Thoracic aorta (tissue), 2 donors: ENCODE results near the gene TMTC3. TPM values are rescaled to one million over a fixed set of nuclear protein-coding genes. Genes with fewer than 3 reads are reported as not detected.

ENCODE experiments used
- ATAC-seq: fragments of 150-250 bp; one replicate; pipeline ENCODE4 v1.8.0; 2017; ENCODE audit warnings: low read depth; ENCODE audit not compliant: insufficient number of reproducible peaks, low FRiP score
- DNase-seq: peaks from one replicate; pipeline ENCODE4 v3.0.0-alpha.2; 2020; ENCODE audit warnings: low spot score
- H3K27ac ChIP-seq, 2 donors: fragments of 200-600 bp; sonication (generic); 1 replicate in 1 of 2; 2 replicates in 1 of 2; pipeline ENCODE4 v1.5.1; 2016; ENCODE audit warnings: mild to moderate bottlenecking in 2 of 2, moderate library complexity in 2 of 2
- H3K27me3 ChIP-seq: fragments of 200-600 bp; sonication (generic); replicated peaks from 2 replicates; pipeline ENCODE4 v1.6.0; 2016; ENCODE audit warnings: mild to moderate bottlenecking; ENCODE audit not compliant: insufficient read depth
- H3K36me3 ChIP-seq: fragments of 200-600 bp; sonication (generic); one replicate; pipeline ENCODE4 v1.5.1; 2016
- H3K4me1 ChIP-seq, 2 donors: fragments of 200-600 bp; sonication (generic); 1 replicate in 1 of 2; 2 replicates in 1 of 2; pipeline versions ENCODE4 v1.5.1 to v1.6.0; 2016; ENCODE audit warnings: low read depth in 2 of 2, mild to moderate bottlenecking in 1 of 2; ENCODE audit not compliant: control insufficient read depth in 1 of 2
- H3K4me3 ChIP-seq: fragments of 200-600 bp; sonication (generic); 2 replicates; pipeline ENCODE4 v1.5.1; 2016; ENCODE audit warnings: mild to moderate bottlenecking
- H3K9me3 ChIP-seq: fragments of 200-600 bp; sonication (generic); 2 replicates; pipeline ENCODE4 v1.5.1; 2016
- total RNA-seq, 2 donors: library from RNA; depleted of rRNA; stranded (reverse); fragments of >200 nt; gene quantifications; one replicate each; pipeline versions ENCODE4 v1.1.0 to v1.2.3, GENCODE V29; 2016
- TF ChIP-seq, protein P1 (sequence below): fragments of 200-600 bp; sonication (generic); IDR thresholded peaks from one replicate; pipeline ENCODE4 v1.5.1; 2019; ENCODE audit warnings: antibody characterized with exemption

The TMTC3 gene
- total RNA-seq, 2 donors from 2014 or later: 17.6 to 22.9 TPM

DNA sequence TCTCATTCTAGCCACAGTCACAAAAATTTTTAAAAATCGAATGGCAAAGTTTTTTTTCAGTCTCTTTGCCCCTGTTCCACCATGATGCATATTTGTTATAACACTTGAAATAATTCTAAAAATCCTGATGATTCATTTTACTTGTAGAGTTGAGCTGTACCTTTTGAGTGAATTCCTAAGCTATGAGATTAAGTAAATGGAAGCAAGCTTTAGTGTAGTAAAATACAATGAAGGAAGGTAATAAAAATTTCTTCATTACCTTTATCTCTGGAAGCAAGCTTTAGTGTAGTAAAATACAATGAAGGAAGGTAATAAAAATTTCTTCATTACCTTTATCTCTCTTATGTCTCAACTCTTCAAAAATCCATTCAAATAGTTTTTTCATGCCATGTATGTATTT lies 46.1 kb downstream of the TMTC3 start:
- Histone ChIP-seq H3K36me3 (peaks cover 5% of the 10 kb centered on the region), H3K4me3 (no peak overlapping the region), H3K27me3 (no peaks in the 10 kb centered on the region), H3K9me3 (no peaks in the 10 kb centered on the region), H3K27ac (no peak overlapping the region), H3K4me1 (no peaks in the 10 kb centered on the region)
- no peak for ATAC-seq
- TF ChIP-seq, protein P1, sequence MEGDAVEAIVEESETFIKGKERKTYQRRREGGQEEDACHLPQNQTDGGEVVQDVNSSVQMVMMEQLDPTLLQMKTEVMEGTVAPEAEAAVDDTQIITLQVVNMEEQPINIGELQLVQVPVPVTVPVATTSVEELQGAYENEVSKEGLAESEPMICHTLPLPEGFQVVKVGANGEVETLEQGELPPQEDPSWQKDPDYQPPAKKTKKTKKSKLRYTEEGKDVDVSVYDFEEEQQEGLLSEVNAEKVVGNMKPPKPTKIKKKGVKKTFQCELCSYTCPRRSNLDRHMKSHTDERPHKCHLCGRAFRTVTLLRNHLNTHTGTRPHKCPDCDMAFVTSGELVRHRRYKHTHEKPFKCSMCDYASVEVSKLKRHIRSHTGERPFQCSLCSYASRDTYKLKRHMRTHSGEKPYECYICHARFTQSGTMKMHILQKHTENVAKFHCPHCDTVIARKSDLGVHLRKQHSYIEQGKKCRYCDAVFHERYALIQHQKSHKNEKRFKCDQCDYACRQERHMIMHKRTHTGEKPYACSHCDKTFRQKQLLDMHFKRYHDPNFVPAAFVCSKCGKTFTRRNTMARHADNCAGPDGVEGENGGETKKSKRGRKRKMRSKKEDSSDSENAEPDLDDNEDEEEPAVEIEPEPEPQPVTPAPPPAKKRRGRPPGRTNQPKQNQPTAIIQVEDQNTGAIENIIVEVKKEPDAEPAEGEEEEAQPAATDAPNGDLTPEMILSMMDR: no peak
- DNase-seq: no peak

DNA sequence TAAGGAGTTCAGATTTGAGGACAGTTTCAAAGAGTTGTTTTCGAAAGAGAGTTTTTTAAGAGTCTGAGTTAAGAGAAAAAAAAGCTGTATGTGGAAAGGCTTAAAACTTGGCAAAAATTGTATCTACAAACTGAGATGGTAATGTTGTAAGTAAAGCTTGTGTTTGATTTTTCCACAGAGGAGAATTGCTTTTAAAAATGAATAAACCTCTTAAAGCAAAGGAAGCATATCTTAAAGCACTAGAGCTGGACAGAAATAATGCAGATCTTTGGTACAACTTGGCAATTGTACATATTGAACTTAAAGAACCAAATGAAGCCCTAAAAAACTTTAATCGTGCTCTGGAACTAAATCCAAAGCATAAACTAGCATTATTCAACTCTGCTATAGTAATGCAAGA lies 50.3 kb downstream of the TMTC3 start:
- ATAC-seq: no peak
- TF ChIP-seq, protein P1: no peak
- H3K4me1 ChIP-seq: peaks cover 0 to 10% of the 10 kb centered on the region in 2 donors
- no peak overlapping the region for H3K4me3 ChIP-seq
- no peaks in the 10 kb centered on the region for H3K36me3 ChIP-seq
- DNase-seq: no peak
- H3K27me3 ChIP-seq: no peaks in the 10 kb centered on the region
- H3K9me3 ChIP-seq: no peaks in the 10 kb centered on the region
- H3K27ac ChIP-seq: no peak overlapping the region

DNA sequence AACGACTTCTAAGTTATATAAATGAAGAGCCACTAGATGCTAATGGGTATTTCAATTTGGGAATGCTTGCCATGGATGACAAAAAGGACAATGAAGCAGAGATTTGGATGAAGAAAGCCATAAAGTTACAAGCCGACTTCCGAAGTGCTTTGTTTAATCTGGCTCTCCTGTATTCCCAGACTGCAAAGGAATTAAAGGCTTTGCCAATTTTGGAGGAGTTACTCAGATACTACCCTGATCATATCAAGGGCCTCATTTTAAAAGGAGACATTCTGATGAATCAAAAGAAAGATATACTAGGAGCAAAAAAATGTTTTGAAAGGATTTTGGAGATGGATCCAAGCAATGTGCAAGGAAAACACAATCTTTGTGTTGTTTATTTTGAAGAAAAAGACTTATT lies 52.8 kb downstream of the TMTC3 start:
- Histone ChIP-seq H3K27ac (no peak overlapping the region), H3K36me3 (no peaks in the 10 kb centered on the region), H3K27me3 (no peaks in the 10 kb centered on the region), H3K9me3 (no peaks in the 10 kb centered on the region), H3K4me3 (no peak overlapping the region), H3K4me1 (peaks cover 0 to 10% of the 10 kb centered on the region in 2 donors)
- TF ChIP-seq, protein P1: no peak
- ATAC-seq (no peak), DNase-seq (no peak)

DNA sequence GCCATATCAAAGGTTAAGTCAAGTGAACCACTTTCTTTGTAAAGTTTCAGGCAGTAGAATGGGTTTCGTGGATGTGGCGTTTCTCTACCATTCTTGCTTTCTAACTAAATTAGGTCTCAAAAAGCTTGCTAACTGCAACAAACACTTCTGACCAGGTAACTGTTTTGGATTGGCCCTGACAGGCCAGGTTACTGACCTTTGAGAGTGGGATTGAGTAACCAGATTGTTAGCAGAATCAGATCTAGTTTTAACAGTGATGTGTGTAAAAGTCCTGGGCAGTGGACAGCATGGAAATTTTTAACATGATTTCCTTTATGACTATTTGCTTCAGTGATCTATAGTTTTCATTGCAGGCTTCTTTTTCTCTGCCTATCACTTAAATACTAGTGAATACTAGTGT lies 57.9 kb downstream of the TMTC3 start:
- TF ChIP-seq, protein P1: no peak
- Histone ChIP-seq H3K9me3 (no peaks in the 10 kb centered on the region), H3K4me1 (peaks cover 0 to under 1% of the 10 kb centered on the region in 2 donors), H3K4me3 (no peak overlapping the region), H3K36me3 (no peaks in the 10 kb centered on the region), H3K27me3 (no peaks in the 10 kb centered on the region), H3K27ac (no peak overlapping the region)
- ATAC-seq (no peak), DNase-seq (no peak)

DNA sequence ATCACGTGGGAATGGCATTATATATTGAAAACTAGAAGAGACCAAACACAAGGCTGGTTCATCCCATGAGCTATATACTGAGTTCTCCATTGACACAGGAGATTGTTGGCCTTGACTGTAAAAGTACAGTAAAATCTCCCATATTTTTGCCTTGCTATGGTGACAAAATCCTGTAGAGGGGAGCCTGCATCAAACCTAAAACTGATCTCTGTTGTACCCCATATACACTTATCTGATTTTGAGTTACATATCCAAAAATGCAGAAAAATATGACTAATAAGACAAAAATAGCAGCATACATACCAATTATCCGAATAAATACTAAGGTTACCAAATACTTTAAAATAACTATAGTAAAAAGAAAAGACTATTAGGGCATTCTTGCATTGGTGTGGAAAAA lies 60.4 kb downstream of the TMTC3 start:
- Histone ChIP-seq H3K36me3 (no peaks in the 10 kb centered on the region), H3K9me3 (no peaks in the 10 kb centered on the region), H3K27me3 (no peaks in the 10 kb centered on the region), H3K27ac (no peak overlapping the region), H3K4me3 (no peak overlapping the region), H3K4me1 (no peaks in the 10 kb centered on the region)
- no peak for DNase-seq
- ATAC-seq: no peak
- TF ChIP-seq, protein P1: no peak
